HTR-8/SVneo (cell line): ENCODE results near the gene CFAP54.
"Not testable (repeated sequence)": the region's sequence is repeated elsewhere in the genome, so short reads cannot be mapped to it uniquely, and the experiment has no call there.

Experiments used
- DNase-seq: peaks from one replicate; pipeline ENCODE4 v3.0.0; 2011; ENCODE audit warnings: low spot score, mixed read lengths; ENCODE audit not compliant: insufficient read length
- FAIRE-seq: peaks from 2 replicates; lab custom pipeline; 2011; peaks lifted over from hg19 to GRCh38; lab: Jason Lieb, UNC

CFAP54 gene

GRCh38 chr12:96590970-96591369 lies 101.6 kb downstream of the CFAP54 start:
- no peak for FAIRE-seq
- no peak for DNase-seq

- not testable (repeated sequence) for DNase-seq, FAIRE-seq
These were observed 115.0 kb downstream of the CFAP54 start for GRCh38 chr12:96604374-96604773.

DNA sequence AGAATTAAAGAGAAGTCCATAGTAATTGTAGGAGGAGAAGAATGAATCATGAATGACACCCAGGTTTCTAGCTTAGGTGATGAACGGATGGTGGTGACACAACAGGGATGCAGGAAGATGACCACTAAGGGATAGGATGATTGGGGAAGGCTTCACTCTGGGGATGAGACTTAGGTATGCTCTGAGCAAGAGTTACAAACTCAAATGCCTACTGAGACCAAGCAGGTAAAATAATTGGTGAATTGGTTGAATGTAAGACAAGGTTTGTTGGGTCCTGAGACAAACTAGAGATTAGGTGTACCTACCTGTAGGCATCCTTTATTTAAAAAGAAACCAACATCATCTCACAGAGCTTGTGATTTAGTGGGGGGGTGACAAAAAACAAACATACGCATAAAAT lies 116.3 kb downstream of the CFAP54 start:
- no peak for FAIRE-seq
- no peak for DNase-seq

DNA sequence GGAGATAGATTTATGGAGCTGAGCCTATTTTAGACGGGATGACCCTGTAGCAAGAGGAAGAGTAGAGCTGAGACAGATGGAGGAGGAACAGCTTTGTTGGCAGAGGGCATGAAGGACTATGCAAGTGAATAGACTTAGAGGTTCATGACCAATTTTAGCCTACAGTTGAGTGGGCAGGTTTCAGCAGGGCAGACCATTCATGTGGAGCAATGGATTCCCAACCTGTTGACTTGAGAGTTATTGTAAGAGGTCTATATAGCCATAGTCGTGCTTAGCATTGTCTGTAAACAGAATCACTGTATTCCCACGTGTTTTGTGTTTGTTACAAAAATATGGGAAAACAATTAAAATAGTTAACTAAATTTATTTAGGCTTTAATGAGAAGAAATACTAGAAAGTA lies 116.8 kb downstream of the CFAP54 start:
- FAIRE-seq (no peak), DNase-seq (no peak)

DNA sequence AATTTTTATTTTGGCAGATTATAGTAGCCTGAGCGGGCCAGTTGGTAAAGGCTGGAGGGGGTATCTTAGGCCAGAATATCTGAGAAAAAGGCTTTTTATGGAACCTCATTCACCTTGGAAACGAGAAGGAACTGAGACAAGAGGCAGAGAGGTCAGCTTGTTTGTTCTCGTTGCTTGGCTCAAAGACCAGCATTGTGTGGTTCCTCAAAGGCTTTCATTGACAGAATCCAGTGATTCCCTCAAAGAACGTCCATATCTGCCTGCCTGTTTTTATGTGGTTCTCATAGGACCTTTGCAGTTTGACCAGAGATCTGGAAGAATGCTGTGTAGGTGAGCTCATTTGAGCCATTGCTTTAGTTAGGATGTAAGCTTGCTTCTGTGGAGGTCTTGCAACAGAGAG lies 117.3 kb downstream of the CFAP54 start:
- FAIRE-seq (no peak), DNase-seq (no peak)

DNA sequence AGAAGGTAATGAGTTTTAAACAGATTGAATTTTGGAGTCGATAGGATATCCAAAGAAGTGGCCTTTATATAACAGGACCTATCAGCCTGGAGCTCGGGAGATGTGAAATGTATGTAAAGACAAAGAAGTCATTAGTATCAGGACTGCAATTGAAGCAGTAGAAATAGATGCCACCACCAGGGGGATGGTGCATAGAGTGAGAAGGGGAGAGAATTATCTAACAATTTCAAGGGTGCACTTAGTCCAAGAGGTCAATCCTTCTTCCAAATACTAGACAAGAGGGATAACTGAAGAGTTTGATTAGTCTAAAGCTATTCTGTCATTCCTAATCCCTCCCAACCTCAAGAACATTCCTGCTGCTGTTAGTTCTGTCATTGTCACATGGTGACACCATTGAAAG lies 127.8 kb downstream of the CFAP54 start:
- FAIRE-seq (no peak), DNase-seq (no peak)

DNA sequence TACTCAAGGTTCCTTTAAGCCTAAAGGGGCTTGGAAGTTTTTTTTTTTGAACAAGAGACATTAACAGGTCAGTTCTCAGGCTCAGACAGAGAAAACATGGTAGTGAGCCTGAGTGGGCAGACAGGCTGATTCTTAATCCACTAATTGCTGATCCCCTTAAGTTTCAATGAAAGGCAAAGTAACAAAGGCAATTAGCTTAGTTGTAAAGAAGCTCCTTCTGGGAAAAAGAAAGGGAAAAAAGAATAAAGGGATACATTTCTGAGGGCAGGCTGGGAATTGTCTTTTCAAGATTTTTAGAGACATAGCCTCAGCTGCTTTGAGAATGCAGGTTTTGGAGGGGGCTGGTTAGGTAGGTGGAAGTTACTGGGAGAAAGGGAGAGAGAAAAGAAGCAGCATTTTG lies 133.8 kb downstream of the CFAP54 start:
- no peak for FAIRE-seq

GRCh38 chr12:96623656-96624217 lies 134.4 kb downstream of the CFAP54 start:
- FAIRE-seq (no peak), DNase-seq (no peak)

More for the DNA sequence above, 133.8 kb downstream of the CFAP54 start:
- DNase-seq: no peak

- FAIRE-seq (no peak), DNase-seq (no peak)
These were observed 146.5 kb downstream of the CFAP54 start for GRCh38 chr12:96635844-96636243.

GRCh38 chr12:96636895-96637294 lies 147.5 kb downstream of the CFAP54 start:
- DNase-seq (no peak), FAIRE-seq (no peak)

DNA sequence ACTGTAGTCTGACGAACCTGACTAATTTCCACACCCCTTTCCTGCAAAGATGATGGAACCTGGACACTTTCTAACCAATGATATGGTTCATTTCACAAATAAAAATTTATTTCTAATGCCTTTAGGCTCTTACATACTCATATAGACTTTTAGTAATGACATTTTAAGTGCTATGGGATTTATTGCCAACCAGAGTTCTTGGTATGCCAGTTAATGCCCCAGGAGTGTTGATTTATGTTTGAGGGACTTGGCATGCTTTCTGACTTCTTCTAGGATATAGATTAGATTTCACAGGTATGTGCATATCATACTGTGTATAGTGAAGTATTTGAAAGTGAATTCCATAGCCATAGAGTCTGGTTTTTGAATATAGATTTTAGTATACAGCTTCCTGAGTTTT lies 159.5 kb downstream of the CFAP54 start:
- DNase-seq: no peak
- FAIRE-seq: no peak

GRCh38 chr12:96652870-96653269 lies 163.5 kb downstream of the CFAP54 start:
- no peak for FAIRE-seq
- no peak for DNase-seq

DNA sequence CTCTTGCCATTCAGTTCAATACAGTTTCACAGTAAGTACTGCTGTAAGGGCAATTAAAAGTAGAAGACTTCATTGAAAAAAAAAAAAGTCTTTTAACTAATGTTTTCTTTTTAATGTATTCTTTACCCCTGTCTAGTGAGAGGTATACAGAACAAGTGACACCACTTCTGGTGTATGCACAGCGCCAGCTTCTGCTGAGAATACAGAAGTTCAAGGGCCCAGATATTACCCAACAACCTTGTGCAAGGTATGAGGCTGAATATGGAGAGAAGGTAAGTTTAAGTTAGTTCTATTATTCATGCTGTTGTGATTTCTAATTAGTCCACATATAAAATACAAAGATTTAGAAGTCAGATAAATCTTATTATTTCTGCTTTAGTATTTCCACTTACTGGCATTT lies 168.7 kb downstream of the CFAP54 start:
- DNase-seq (no peak), FAIRE-seq (no peak)

DNA sequence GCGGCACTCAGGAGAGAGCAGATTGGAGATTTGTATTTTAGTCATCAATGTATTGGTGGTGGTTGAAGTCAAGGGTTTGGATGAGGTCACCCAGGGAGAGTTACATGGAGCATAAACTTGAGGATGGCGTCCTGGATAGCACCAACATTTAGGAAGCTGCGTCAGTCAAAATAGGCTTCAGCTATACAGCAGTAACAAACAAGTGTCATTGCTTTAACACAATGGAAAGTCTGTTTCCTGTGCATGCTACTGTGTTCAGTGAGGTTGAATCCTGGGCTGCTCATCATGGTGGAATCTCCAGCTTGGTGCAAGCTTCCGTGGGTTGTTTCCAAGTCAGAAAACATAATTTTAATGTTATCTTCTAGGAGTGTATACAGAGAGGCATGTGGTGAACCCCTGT lies 180.4 kb downstream of the CFAP54 start:
- FAIRE-seq (no peak), DNase-seq (no peak)

- FAIRE-seq: peak; percentile 48
- DNase-seq: no peak
These were observed 181.0 kb downstream of the CFAP54 start for GRCh38 chr12:96670334-96670899.

DNA sequence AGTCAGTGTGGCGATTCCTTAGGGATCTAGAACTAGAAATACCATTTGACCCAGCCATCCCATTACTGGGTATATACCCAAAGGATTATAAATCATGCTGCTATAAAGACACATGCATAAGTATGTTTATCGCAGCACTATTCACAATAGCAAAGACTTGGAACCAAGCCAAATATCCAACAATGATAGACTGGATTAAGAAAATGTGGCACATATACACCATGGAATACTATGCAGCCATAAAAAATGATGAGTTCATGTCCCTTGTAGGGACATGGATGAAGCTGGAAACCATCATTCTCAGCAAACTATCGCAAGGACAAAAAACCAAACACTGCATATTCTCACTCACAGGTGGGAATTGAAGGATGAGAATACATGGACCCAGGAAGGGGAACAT lies 186.1 kb downstream of the CFAP54 start:
- not testable (repeated sequence) for DNase-seq, FAIRE-seq

GRCh38 chr12:96677363-96677762 lies 188.0 kb downstream of the CFAP54 start:
- FAIRE-seq (no peak), DNase-seq (no peak)

DNA sequence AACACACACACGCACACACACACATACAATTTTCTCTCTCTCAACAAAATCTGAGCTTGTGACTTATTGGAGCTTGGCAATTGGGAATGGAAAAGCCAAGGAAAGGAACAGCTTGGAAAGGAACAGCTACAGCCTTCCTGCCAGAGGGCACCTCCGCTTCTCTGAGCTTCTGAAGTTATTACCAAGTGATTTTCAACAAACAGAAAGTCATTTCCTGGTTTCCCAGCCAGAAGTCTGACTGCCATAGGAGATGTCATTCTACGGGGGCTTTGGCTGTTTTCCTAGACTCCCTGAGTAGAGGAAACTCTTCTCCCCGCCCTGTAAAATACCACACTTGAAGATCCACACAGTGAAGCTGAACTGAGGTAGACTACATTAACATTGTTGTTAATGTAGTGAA lies 198.3 kb downstream of the CFAP54 start:
- FAIRE-seq: no peak
- DNase-seq: no peak

GRCh38 chr12:96698521-96698920 lies 209.1 kb downstream of the CFAP54 start:
- DNase-seq (no peak), FAIRE-seq (peak; percentile 71)

- DNase-seq (no peak), FAIRE-seq (no peak)
These were observed 209.6 kb downstream of the CFAP54 start for GRCh38 chr12:96698965-96699364.

DNA sequence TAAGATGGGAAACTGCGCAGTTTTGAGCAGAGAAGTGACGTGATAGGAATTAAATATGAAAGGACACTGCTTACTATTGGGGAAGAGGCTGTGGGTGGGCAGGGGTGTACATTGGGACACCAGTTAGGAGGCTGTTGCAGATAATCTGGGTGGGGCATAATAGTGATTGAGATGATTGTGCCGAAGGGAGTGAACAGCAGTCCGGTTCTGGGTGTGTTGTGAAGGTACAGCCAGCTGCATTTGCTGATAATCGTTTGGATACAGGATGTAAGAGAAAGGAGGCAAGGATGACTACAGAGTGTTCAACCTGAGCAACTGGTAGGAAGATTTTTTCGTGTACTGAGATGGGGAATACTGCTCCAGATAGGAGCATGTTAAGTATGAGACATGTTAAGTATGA lies 212.5 kb downstream of the CFAP54 start:
- FAIRE-seq (no peak), DNase-seq (no peak)

- DNase-seq (peak; percentile 14), FAIRE-seq (no peak)
These were observed 220.9 kb downstream of the CFAP54 start for GRCh38 chr12:96710127-96710745.
